GM21423 (cell line): ENCODE data around the gene PLEKHB2.
"Not testable (repeated sequence)": the region's sequence is repeated elsewhere in the genome, so short reads cannot be mapped to it uniquely, and the experiment has no call there.

Experiments used
- ATAC-seq: cut with Tn5 transposase; IDR thresholded peaks from one replicate; pipeline ENCODE4 v1.9.1; 2021; ENCODE audit warnings: mild to moderate bottlenecking, moderate library complexity; ENCODE audit not compliant: unreplicated experiment

PLEKHB2 gene

DNA sequence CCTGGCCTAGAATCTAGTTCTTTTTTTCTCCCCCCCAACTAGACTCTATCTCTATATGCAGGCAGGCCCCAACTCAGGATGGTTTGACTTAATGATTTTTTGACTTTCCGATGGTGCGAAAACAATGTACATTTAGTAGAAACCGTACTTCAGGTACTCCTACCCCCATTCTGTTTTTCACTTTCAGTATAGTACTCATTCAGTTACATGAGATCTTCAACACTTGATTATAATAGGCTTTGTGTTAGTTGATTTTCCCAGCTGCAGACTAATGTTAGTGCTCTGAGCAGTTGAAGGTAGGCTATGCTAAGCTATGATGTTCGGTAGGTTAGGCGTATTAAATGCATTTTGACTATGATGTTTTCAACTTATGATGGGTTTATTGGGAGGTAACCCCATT, 37.7 kb downstream of the PLEKHB2 start:
- no peak for ATAC-seq

DNA sequence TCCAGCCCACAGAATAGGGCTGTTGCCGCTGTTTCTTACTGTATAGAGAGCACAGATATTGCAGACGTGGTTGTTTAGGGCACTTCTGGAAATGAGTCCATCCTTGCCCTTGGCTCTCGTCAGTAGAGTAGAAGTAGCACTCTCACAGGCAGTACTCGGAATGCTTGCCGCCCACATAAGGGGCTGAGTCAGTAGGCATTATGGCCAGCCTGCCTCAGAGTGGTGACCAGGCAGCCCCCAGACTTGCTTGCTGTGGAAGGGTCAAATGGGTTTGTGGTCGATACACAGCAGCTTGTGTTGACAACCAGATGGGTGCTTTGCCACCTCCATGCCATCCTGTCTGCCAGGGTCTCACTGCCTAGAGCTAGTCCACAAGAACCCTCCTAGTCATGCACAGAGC, 38.7 kb downstream of the PLEKHB2 start:
- no peak for ATAC-seq

GRCh38 chr2:131145040-131145439, 39.9 kb downstream of the PLEKHB2 start:
- peak; percentile 68 for ATAC-seq

GRCh38 chr2:131146231-131146630, 41.1 kb downstream of the PLEKHB2 start:
- no peak for ATAC-seq

DNA sequence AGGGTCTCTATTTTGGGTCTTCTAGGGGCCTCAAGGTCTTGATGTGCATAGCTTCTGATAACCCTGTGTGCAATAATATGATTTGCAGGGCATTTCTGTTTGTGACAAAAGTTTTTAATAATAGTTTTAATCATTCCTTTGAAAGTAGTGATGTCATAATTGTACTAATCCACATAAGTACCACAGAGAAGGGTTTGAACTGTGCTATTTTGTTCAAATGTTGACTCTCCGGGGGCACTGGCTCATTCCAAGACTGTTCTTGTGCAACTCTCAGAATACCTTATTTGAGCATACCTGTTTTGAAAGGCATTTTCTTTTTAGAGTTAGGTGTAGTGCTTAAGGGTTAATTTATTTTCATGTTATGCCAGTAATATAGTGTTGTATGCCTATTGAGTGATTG, 41.6 kb downstream of the PLEKHB2 start:
- no peak for ATAC-seq

DNA sequence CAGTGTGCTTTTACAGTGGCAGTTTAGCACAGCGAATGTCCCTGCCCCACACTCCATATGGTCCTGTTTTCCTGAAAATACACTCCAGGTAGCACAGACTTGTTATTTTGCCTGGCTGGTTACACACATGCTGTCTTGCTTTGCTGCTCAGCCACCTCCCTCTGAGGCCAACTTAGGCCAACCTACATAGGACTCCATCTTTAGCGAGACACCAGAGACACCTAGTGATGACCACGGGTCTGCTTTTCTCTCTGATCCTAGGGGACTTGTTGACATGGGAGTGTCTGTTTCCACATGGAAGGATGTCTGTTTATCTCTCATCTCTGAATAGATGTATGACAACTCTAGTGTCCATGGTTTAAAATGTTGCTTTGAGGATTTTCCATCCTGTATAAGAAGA, 43.3 kb downstream of the PLEKHB2 start:
- no peak for ATAC-seq

- ATAC-seq: not testable (repeated sequence)
These were observed 45.0 kb downstream of the PLEKHB2 start for GRCh38 chr2:131150109-131150508.

- ATAC-seq: no peak
These were observed 46.3 kb downstream of the PLEKHB2 start for GRCh38 chr2:131151398-131151797.

DNA sequence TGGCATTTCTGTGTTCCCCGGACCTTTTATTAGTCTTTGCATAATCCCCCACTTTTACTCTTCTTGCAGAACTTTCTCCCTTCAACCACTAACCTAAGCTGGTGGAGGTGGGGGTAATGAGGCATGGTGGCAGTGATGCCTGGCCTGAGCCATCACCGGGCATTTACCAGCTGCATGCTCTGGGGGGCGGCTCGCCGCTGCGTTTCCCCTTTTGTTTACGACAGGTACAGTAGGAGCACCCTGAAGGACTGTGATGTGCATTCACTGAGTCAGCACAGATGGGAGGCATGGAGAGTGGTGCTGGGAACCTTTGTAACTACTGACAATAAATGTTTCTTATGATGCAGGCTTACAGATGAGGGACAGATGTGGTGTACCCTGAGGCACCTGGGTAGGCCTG, 46.9 kb downstream of the PLEKHB2 start:
- no peak for ATAC-seq

GRCh38 chr2:131153529-131153928, 48.4 kb downstream of the PLEKHB2 start:
- peak; percentile 2 for ATAC-seq

DNA sequence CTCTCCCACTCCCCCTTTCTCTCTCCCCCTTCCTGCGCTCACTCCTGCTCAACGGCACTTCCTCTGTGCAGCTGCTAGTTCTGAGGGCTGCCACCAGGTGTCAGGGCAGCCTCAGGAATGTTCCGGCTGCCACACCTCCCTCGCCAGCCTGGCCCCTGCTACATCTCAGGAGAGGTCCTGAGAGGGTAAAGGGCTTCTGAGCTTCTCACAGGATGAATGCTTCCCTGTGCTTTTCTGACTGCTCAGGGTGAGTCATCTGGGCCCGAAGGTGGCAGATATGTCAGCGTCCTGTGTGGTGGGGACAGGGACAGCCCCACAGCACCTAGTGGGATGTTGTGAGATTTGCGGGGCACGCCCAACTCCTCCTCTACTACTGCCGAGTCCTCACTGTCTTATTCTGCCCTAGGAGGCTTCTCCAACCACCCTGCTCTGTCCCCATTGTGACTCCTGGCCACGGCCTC, 49.0 kb downstream of the PLEKHB2 start:
- peak; percentile 88 for ATAC-seq

DNA sequence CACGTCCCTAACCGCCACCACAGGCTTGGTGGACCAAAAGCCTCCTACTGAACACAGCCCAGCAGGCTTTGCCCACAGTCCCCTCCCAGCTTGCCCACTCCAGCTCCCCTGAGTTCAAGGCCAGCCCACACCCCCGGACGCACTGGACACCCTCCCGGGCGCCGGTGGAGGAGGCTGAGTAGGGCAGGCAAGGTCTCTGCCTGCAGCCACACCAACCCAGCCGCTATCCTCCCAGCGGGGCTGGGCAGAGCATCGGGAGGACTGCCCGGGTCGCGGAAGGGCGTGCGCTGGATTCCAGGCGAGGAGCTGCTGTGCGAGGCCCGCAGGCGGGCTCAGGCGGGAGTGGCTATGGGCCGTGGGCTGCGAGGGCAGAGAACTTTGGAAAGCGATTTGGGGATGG, 49.5 kb downstream of the PLEKHB2 start:
- ATAC-seq: no peak

GRCh38 chr2:131155208-131155855, 50.2 kb downstream of the PLEKHB2 start:
- ATAC-seq: no peak

DNA sequence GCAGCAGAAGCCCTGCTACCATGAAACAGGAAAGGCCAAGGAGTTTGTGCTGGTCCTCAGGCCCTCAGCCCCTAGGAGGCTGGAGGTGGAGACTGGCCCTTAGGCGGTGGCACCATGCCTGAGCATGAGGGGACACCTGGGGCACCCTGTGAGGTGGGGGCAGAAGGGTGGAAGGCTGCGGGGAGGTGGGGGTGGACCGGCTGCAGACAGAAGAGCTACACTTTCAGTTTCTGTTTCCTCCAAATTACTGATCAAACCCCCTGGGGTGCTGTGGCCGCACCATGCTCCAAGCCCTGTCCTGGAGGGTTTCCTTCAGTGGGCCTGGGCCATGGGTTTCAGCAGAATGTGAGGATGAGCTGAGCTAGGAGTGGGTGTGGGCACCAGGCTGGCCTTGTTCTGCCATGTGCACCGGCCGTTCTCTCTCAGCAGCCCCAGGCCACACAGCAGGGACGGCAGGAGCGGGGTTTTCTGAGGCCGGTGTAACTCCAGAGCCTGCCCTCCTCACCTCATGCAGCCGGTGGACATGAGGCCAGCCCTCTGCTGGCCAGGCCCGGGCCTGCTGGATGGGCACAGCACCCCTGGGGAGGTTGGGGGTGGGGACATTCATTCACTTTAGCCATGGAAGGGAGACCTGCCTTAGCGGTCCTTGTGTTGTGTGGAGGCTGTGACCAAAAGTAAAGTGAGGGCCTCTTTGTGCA, 51.5 kb downstream of the PLEKHB2 start:
- no peak for ATAC-seq

DNA sequence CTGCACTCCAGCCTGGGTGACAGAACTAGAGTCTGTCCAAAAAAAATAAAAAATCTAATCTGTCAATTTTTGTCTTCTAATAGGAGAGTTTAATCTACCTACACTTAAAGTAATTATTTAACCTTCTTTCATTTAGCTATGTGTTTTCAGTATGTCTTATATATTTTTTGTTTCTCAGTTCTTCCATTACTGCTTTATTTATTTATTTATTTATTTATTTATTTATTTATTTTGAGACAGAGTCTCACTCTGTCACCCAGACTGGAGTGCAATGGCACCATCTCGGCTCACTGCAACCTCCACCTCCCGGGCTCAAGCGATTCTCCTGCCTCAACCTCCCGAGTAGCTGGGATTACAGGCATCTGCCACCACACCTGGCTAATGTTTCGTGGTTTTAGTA, 60.4 kb downstream of the PLEKHB2 start:
- not testable (repeated sequence) for ATAC-seq

DNA sequence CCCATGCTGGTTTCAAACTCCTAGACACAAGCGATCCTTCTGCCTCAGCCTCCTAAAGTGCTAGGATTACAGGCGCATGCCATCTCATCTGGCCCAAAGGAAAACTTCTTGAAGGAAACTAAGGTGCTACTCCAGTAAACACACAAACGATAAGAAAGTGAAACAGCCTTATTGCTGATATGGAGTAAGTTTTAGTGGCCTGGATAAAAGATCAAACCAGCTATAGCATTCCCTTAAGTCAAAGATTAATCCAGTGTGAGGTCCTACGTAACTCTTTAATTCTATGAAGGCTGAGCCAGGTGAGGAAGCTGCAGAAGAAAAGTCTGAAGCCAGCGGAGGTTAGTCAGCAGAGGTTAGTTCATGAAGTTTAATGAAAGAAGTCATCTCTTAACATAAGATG, 63.4 kb downstream of the PLEKHB2 start:
- ATAC-seq: no peak

GRCh38 chr2:131178050-131178449, 72.9 kb downstream of the PLEKHB2 start:
- not testable (repeated sequence) for ATAC-seq

GRCh38 chr2:131178721-131179418, 73.7 kb downstream of the PLEKHB2 start:
- ATAC-seq: not testable (repeated sequence)

DNA sequence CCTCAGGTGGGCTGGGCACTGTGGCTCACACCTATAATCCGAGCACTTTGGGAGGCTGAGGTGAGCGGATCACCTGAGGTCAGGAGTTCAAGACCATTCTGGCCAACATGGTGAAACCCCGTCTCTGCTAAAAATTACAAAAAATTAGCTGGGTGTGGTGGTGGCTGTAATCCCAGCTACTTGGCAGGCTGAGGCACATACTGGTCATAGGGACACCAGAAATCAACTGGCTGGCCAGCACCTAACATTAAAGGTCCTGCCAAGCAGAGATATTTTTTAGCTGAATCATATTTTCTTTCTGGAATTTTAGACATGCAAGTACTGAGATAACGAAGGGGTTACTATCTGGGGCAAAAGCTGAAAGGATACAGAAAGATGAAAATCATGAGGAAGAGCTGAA, 76.3 kb downstream of the PLEKHB2 start:
- ATAC-seq: not testable (repeated sequence)

GRCh38 chr2:131193421-131193820, 88.3 kb downstream of the PLEKHB2 start:
- ATAC-seq: not testable (repeated sequence)

GRCh38 chr2:131196186-131196585, 91.0 kb downstream of the PLEKHB2 start:
- ATAC-seq: not testable (repeated sequence)
